ENCODE results near the gene SPAAR.
A peak's percentile ranks its signal among the peaks of the same experiment; 100 is the strongest.
"Not testable (repeated sequence)": the region's sequence is repeated elsewhere in the genome, so short reads cannot be mapped to it uniquely, and the experiment has no call there.

Gene SPAAR

DNA sequence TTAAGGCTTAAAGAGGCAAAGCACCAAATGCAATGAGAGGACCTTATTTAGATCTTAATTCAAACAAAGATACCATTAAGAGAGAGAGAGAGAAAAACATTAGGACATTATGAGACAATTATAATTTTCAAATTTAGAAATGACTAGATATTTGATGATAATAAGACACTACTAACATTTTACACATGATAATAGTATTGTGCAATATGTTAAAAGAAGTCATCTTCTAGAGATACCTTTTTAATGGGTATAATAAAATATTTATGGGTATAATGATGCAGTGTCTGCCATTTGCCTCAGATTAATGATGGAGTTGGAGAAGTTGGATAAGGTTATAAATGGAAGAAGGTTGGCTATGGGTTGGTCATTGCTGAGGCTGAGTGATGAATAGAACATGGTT is 21.2 kb downstream of the SPAAR start:
- Mint-ChIP-seq H3K9me3 (no peaks in the 10 kb centered on the region), H3K36me3 (no peaks in the 10 kb centered on the region), H3K27me3 (no peaks in the 10 kb centered on the region), H3K27ac (no peak overlapping the region), H3K4me1 (peaks cover 24% of the 10 kb centered on the region), H3K4me3 (no peak overlapping the region)

DNA sequence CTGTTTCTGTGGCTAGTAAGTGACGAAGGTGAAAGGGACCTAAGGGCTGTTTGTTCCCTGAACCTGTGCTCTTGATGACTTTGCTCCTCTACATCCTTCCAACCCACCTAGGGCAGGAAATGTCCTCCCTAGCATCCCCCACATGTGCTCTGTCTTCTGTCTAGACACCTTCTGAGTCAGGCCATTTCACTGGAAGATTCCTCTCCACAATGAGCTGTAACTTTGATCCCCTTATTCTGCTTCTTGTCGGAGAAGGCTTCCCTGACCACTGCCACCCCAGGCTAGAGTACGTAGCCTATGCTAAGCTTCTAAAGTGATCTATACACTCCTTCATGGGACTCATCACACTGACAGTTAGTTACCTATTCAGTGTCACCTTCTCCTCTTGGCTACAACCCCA is 21.7 kb downstream of the SPAAR start:
- Mint-ChIP-seq H3K4me3 (no peak overlapping the region), H3K27me3 (no peaks in the 10 kb centered on the region), H3K27ac (no peak overlapping the region), H3K36me3 (no peaks in the 10 kb centered on the region), H3K4me1 (peaks cover 24% of the 10 kb centered on the region), H3K9me3 (no peaks in the 10 kb centered on the region)

DNA sequence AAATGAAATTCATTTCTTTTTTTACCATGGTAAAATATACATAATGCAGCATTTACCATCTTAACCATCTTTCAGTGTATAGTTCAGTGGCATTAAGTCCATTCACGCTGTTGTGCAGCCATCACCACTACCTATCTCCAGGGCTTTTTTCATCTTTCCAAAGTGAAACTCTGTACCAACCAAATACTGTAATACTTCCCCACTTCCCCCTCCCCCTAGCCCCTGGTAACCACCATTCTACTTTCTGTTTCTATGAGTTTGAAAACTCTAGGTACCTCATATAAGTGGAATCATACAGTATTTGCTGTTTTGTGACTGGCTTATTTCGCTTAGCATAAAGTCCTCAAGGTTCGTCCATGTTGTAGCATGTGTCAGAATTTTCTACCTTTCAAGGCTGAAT is 23.4 kb downstream of the SPAAR start:
- no peak overlapping the region for H3K27ac Mint-ChIP-seq
- peaks cover 37% of the 10 kb centered on the region for H3K4me1 Mint-ChIP-seq
- peaks cover 3% of the 10 kb centered on the region for H3K36me3 Mint-ChIP-seq
- no peaks in the 10 kb centered on the region for H3K27me3 Mint-ChIP-seq
- H3K4me3 Mint-ChIP-seq, result no peak overlapping the region
- H3K9me3 Mint-ChIP-seq, result no peaks in the 10 kb centered on the region

DNA sequence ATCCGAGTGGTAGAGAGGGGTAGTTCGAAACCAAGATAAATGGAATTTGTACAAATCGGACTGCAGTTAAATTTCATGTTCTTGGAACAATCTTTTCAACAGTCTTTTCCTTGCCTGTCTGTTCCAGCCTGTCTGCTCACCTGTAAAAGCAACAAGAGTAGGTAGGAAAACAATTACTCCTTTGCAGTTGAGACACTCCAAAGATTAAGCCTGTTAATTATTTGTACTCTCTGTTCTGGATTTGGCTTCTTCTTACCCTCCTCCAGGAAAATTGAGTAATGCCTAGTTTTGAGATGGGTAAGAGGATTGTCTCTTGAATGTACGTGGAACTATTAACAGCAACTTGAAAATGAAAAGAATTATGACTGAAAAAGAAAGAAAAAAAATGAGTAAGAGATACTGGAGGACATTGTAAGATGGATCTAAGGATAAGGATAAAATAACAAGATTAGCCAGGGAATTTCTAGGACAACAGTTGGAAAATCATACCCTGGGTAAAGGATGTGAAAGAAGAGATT is 24.3 kb downstream of the SPAAR start:
- no peaks in the 10 kb centered on the region for H3K27me3 Mint-ChIP-seq
- H3K36me3 Mint-ChIP-seq, result peaks cover 3% of the 10 kb centered on the region
- H3K4me1 Mint-ChIP-seq, result peaks cover 45% of the 10 kb centered on the region
- no peak overlapping the region for H3K4me3 Mint-ChIP-seq
- H3K9me3 Mint-ChIP-seq, result no peaks in the 10 kb centered on the region
- H3K27ac Mint-ChIP-seq, result no peak overlapping the region

DNA sequence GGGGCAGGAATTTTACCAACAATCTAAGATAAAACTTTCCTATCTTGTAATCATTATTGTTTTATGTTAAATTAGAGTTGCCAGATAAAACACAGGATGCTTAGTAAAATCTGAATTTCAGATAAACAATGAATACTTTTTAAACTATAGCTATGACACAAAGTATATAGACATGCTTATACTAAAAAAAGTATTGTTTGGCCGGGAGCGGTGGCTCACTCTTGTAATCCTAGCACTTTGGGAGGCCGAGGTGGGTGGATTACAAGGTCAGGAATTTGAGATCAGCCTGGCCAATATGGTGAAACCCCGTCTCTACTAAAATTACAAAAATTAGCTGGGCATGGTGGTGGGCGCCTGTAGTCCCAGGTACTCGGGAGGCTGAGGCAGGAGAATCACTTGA is 24.8 kb downstream of the SPAAR start:
- H3K27me3 Mint-ChIP-seq, H3K4me3 Mint-ChIP-seq, H3K27ac Mint-ChIP-seq, H3K36me3 Mint-ChIP-seq, H3K9me3 Mint-ChIP-seq: not testable (repeated sequence)
- peaks cover 50% of the 10 kb centered on the region for H3K4me1 Mint-ChIP-seq

DNA sequence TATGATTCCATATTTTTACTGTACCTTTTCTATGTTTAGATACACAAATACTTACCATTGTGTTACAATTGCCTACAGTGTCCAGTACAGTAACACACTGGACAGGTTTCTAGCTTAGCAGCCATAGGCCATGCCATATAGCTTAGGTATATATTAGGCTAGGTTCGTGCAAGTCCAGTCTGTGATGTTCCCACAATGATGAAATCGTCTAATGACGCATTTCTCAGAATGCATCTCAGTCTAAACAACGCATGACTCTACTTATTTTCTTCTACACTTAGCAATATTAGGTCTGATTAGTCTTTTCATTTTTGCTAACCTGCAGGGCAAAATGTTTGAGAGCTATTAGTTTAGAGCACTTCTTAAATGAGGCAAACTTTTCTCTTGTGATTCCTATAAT is 26.0 kb downstream of the SPAAR start:
- Mint-ChIP-seq H3K9me3 (no peaks in the 10 kb centered on the region), H3K27me3 (no peaks in the 10 kb centered on the region), H3K36me3 (peaks cover 3% of the 10 kb centered on the region), H3K4me3 (no peak overlapping the region), H3K27ac (no peak overlapping the region), H3K4me1 (peaks cover 56% of the 10 kb centered on the region)

DNA sequence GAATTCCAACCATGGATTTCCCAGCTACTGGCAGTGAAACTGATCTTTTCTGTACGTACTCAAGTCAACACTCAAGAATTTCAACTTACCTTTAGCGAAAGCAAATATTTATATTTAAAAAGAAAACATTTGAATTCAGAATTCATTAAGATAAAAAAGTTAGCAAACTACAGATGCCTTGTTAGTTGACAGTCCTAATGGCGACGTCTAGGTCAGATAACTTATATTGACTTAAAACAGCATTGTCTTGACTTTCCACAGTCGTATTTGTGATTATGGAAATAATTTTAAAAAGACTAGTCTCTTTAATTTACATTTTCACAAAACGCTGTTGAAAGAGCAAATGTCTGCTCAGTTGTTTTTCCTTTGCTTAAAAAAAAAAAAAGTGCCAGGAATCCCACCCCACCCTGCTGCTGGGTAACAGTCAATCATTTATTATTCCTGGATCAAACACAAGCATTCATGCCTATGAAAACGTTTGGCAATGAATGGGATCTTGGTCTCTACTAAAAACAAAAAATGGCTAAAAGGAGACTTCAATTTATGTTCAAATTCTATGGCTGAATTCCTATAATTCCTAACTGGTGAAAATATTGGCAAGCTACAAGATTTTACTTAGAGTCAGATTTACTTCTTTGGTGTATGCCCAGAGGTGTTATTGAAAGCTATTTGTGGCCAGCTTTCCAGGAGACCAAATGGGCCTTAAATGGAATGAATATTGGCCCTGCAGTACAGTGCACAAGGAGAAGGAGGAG is 26.6 kb downstream of the SPAAR start:
- H3K4me3 Mint-ChIP-seq, result no peak overlapping the region
- H3K27ac Mint-ChIP-seq, result no peak overlapping the region
- H3K4me1 Mint-ChIP-seq, result peaks cover 62% of the 10 kb centered on the region
- H3K27me3 Mint-ChIP-seq, result no peaks in the 10 kb centered on the region
- no peaks in the 10 kb centered on the region for H3K9me3 Mint-ChIP-seq
- peaks cover 3% of the 10 kb centered on the region for H3K36me3 Mint-ChIP-seq

DNA sequence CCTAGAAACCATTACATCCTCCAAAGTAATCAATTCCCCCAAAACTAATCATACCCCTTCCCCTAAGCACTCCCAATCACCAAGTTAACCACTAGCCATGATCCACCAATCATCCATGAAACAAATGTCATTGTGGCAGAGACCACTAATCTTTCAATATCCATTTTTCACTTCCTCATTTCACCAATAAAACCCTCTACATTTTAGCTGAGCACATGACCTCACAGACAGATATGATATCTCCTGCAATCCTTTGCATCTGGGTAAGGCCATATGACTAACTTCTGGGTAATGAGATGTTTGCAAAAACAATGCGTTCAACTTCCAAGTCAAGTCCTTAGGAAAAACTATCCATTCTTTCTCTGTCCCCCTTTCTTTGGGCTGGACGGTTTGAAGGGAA is 27.9 kb downstream of the SPAAR start:
- H3K4me3 Mint-ChIP-seq, result no peak overlapping the region
- H3K27me3 Mint-ChIP-seq, result no peaks in the 10 kb centered on the region
- H3K4me1 Mint-ChIP-seq, result peaks cover 71% of the 10 kb centered on the region
- H3K27ac Mint-ChIP-seq, result peak overlapping the region; percentile 48
- no peaks in the 10 kb centered on the region for H3K9me3 Mint-ChIP-seq
- H3K36me3 Mint-ChIP-seq, result peaks cover 3% of the 10 kb centered on the region

DNA sequence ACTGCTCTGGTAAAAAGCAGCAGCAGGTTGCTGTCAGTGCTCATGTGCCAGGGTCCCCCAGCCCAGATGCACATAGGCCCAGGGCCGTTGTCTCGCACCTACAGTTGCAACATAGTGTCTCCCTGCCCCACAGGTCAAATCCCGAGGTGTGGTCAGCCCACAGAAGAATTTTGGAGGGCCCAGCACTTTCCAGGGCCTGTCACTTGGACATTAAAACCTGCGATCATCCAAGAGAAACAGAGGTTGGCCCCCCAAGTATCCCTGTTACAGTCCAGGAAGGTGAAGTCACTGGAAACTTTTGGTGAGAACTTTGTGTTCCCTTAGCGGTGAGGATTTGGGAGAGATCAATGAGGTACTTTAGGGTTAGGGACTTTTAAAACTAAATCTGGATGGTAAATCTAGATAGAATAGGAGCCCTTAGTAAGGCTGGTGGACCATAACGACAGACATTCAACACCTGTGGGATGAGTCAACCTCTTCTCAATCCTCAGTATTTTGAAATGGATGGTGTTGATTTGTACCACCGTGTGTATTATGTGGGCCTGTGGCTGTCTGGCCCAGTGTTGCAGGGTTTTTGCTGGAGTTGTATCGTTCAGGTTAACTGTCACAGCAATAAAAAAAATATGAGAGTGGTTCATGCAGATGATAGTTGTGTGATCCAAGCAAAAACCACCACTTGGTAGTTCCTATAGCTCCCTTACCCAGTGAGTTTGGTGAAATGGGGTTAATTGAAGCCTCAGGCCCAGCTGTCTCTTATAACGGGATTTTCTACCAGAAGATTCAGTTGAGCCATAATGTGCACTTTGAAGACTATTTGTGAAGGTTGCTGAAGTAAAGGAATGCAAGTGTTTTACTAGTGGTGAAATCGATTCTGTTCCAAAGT is 29.4 kb downstream of the SPAAR start:
- H3K27me3 Mint-ChIP-seq, result no peaks in the 10 kb centered on the region
- H3K9me3 Mint-ChIP-seq, result no peaks in the 10 kb centered on the region
- peaks cover 72% of the 10 kb centered on the region for H3K4me1 Mint-ChIP-seq
- H3K27ac Mint-ChIP-seq, result peak overlapping the region; percentile 93
- H3K36me3 Mint-ChIP-seq, result peaks cover 3% of the 10 kb centered on the region
- no peak overlapping the region for H3K4me3 Mint-ChIP-seq

DNA sequence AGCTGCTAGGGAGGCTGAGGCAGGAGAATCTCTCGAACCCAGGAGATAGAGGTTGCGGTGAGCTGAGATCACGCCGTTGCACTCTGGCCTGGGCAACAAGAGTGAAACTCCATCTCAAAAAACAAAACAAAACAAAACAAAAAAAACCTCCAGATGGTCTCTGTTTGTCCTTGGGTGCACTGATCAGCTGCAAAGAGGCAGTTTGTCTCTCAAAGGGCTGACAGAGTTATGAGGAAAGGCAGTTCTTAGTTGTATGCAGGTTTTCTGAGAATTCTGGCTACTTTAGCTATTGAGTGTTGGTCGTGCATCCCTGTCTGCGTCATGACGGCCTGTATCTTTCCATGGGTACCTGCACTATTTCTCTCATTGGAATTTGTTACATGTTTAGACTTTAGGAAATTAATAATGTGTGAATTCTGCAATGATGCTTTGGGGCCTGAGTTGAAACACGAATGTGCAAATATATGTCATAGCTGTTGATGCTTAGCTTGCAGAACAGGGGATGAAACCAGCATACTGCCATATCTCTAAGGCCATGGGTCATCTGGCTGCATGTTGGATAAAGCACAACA is 30.5 kb downstream of the SPAAR start:
- Mint-ChIP-seq H3K27ac (peak overlapping the region; percentile 93), H3K9me3 (no peaks in the 10 kb centered on the region), H3K27me3 (no peaks in the 10 kb centered on the region), H3K4me3 (peak overlapping the region; percentile 38), H3K36me3 (peaks cover 3% of the 10 kb centered on the region), H3K4me1 (peaks cover 80% of the 10 kb centered on the region)

DNA sequence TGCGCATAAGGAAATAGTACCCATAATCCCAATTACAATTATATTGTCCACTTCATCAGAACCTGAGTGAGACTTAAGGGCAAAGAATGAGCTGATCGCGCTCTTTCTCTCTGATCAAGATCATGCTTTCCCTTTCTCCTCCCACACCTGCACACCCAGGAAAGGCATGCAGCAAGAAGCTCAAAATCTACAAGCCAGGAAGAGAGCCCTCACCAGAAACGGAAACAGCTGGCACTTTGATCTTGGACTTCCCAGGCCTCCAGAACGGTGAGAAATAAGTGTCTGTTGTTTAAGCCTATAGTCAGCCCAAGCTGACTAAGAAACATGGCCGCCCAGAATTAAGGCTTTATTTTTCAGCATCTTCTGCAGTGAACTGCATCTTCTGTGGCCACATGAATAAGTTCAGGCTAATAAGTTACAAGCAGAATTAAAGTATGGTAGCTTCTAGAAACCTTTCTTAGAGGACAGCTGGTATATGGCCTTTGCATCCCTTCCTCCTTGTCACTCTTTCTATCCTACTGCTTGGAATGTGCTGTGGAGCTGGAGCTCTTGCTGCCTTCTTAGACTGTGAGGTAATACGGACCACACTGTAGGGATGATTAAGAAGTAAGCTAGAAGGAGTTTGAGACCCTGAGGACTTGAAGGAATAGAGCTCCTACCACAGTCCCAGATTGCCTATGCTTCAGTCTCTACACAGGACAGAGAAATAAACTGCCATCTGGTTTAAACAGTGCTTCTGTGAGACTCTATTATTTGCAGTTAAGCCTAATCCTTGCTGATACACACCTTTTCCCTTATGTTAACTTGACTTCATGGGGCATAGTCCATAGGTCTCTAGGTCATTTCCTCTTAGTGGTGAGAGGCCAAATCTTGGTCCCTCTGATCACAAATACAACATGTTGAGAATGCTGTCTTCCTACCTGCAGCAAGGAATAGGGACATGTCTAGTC is 31.4 kb downstream of the SPAAR start:
- Mint-ChIP-seq H3K27me3 (no peaks in the 10 kb centered on the region), H3K27ac (peak overlapping the region; percentile 64), H3K9me3 (no peaks in the 10 kb centered on the region), H3K4me3 (peak overlapping the region; percentile 38), H3K4me1 (peaks cover 90% of the 10 kb centered on the region), H3K36me3 (peaks cover 3% of the 10 kb centered on the region)

DNA sequence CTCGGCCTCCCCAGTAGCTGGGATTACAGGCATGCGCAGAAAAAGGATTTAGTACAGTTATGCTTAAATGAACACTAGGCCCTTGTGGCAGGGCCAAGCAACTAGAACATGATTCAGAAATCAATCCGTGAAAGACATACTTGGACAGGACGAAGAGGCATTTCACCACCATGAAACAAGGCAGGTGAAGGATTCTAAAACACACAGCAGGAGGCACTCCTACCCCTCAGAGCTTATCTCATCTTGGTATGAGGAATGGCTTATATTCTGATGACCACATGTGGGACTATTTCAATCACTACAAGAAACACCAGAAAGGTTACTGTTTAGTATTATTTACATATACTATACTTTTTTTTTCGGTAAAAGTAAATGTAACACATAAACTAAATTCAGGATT is 33.0 kb downstream of the SPAAR start:
- Mint-ChIP-seq H3K4me3 (no peak overlapping the region), H3K27ac (no peak overlapping the region), H3K4me1 (peaks cover 87% of the 10 kb centered on the region), H3K9me3 (no peaks in the 10 kb centered on the region), H3K27me3 (no peaks in the 10 kb centered on the region), H3K36me3 (no peaks in the 10 kb centered on the region)

DNA sequence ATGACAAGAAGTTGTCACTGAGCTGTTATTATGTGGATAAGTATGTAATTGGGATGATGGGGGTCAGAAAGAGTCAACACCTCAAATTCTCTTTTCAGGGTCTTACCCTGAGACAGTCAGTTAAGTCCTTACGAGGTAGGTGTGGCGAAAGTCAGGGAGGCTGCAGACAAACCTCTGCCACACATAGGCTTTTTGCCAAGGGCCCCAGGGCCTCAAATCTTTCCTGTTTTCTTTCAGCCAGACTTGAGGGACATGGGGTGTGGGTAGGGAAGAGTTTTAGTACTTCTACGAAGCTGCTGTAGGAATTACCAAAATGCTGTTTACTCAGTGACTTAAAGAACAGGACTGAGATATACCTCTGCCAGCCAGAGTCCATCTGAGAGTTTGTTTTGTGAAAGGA is 34.9 kb downstream of the SPAAR start:
- Mint-ChIP-seq H3K4me1 (peaks cover 76% of the 10 kb centered on the region), H3K27ac (peak overlapping the region; percentile 79), H3K9me3 (no peaks in the 10 kb centered on the region), H3K36me3 (no peaks in the 10 kb centered on the region), H3K4me3 (peak overlapping the region; percentile 34), H3K27me3 (no peaks in the 10 kb centered on the region)

DNA sequence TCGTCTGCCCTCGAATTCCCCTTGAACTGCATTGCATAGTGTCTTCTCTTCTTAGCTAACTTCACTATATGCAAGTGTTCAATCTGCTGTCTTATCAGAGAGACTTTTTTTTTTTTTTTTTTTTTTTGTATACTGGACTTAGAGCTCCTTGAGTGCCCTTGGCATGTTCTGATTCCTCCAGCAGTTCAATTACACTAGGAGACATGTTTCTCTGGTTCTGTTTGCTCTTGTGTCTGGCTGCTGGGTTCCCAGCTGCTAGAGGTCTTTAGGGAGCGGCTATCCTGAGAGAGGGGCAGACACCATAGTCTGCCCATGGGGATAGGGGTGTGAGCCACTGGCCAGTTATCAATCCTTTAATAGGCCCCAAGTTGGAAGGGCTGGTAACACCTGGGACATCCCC is 35.6 kb downstream of the SPAAR start:
- no peaks in the 10 kb centered on the region for H3K9me3 Mint-ChIP-seq
- peaks cover 75% of the 10 kb centered on the region for H3K4me1 Mint-ChIP-seq
- no peaks in the 10 kb centered on the region for H3K27me3 Mint-ChIP-seq
- H3K4me3 Mint-ChIP-seq, result no peak overlapping the region
- H3K36me3 Mint-ChIP-seq, result no peaks in the 10 kb centered on the region
- H3K27ac Mint-ChIP-seq, result no peak overlapping the region

All from activated naive CD4-positive, alpha-beta T cell treated with anti-CD3 and anti-CD28 coated beads, Interleukin-2, amount 50 U/mL, for 24 hours (primary cell).